HepG2 (cell line): ENCODE results near the gene MACROD2. TPM values are rescaled to one million over a fixed set of nuclear protein-coding genes. Genes with fewer than 3 reads are reported as not detected.

Source experiments
- ATAC-seq: fragments of 200-7000 bp; cut with Tn5 transposase; 3 replicates; pipeline ENCODE4 v1.9.1; 2020; ENCODE audit warnings: mild to moderate bottlenecking, moderate library complexity
- BruUV-seq: library from RNA; stranded (reverse); fragments of 400-500 nt; replicated peaks from 2 replicates; lab custom pipeline; 2021; lab: Mats Ljungman, UMichigan
- CTCF ChIA-PET: fragments of 300-600 bp; formaldehyde crosslinking; extraction: SDS; loops from one replicate; lab custom pipeline; 2021; ENCODE audit warnings: low total read pairs, inconsistent platforms, low intra/inter-chr PET ratio; lab: Yijun Ruan, JAX
- POLR2A ChIA-PET: fragments of 350-600 bp; sonication (Branson Sonifier 250); formaldehyde crosslinking; loops from one replicate; lab custom pipeline; 2020; ENCODE audit warnings: antibody characterized with exemption, inconsistent platforms; lab: Yijun Ruan, JAX
- DNase-seq: peaks from one replicate; pipeline ENCODE4 v3.0.0-alpha.2; 2015; ENCODE audit warnings: low spot score
- FAIRE-seq: peaks from 3 replicates; lab custom pipeline; 2011; peaks lifted over from hg19 to GRCh38; lab: Jason Lieb, UNC
- H2AFZ ChIP-seq: one replicate; pipeline ENCODE4 v1.6.1; 2011; ENCODE audit warnings: low read length, inconsistent platforms
- H3K27ac ChIP-seq: fragments of 300-600 bp; 3 replicates; pipeline ENCODE4 v1.8.0; 2011; ENCODE audit warnings: mixed run types, mild to moderate bottlenecking, mixed read lengths, low read length, inconsistent platforms; ENCODE audit not compliant: insufficient read depth; ENCODE audit errors: extremely low read length
- H3K27me3 ChIP-seq, 2 experiments: fragments of 200-600 bp in 1 of 2; 2 replicates in 1 of 2; 3 replicates in 1 of 2; pipeline versions ENCODE4 v1.6.0 to v1.8.0; 2011; ENCODE audit warnings: low read length in 2 of 2, mild to moderate bottlenecking in 2 of 2, moderate library complexity in 2 of 2, inconsistent platforms in 1 of 2; ENCODE audit not compliant: insufficient read depth in 2 of 2, control insufficient read depth in 1 of 2
- H3K36me3 ChIP-seq, 2 experiments: fragments of 200-600 bp in 1 of 2; replicated peaks in 1 of 2; 2 replicates in 1 of 2; 3 replicates in 1 of 2; pipeline versions ENCODE4 v1.5.1 to v1.8.0; 2011; ENCODE audit warnings: low read length in 2 of 2, inconsistent platforms in 1 of 2; ENCODE audit not compliant: insufficient read depth in 2 of 2, control insufficient read depth in 1 of 2
- H3K4me1 ChIP-seq: 2 replicates; pipeline ENCODE4 v1.5.1; 2012; ENCODE audit warnings: low read length, inconsistent platforms; ENCODE audit not compliant: insufficient read depth
- H3K4me2 ChIP-seq: 2 replicates; pipeline ENCODE4 v1.6.0; 2011; ENCODE audit warnings: low read depth, low read length, inconsistent platforms
- H3K4me3 ChIP-seq, 3 experiments: fragments of 200-600 bp in 1 of 3; sonication (generic), shearing (Covaris generic) in 1 of 3; replicated peaks in 1 of 3; 2 replicates each; pipeline ENCODE4 v1.5.1; 2011 to 2016; ENCODE audit warnings: low read length in 3 of 3, inconsistent platforms in 2 of 3, low read depth in 2 of 3, mild to moderate bottlenecking in 2 of 3, control low read depth in 1 of 3, mixed read lengths in 1 of 3; ENCODE audit not compliant: insufficient read depth in 1 of 3
- H3K79me2 ChIP-seq: one replicate; pipeline ENCODE4 v1.6.1; 2011; ENCODE audit warnings: low read length, inconsistent platforms; ENCODE audit not compliant: insufficient read depth
- H3K9ac ChIP-seq: 2 replicates; pipeline ENCODE4 v1.6.0; 2011; ENCODE audit warnings: mild to moderate bottlenecking, low read depth, low read length, inconsistent platforms; ENCODE audit not compliant: insufficient read depth
- H3K9me3 ChIP-seq: 2 replicates; pipeline ENCODE4 v1.5.1; 2012; ENCODE audit warnings: mild to moderate bottlenecking, low read length
- H4K20me1 ChIP-seq: 2 replicates; pipeline ENCODE4 v1.6.0; 2011; ENCODE audit warnings: inconsistent platforms, mild to moderate bottlenecking, low read length, moderate library complexity; ENCODE audit not compliant: insufficient read depth
- CBFB ChIP-seq: sonication (generic); formaldehyde crosslinking; IDR thresholded peaks from 2 replicates; pipeline ENCODE4 v1.4.0; 2020; ENCODE audit warnings: missing genetic modification reagents
- FOXJ3 ChIP-seq: sonication (generic); formaldehyde crosslinking; IDR thresholded peaks from 2 replicates; pipeline ENCODE4 v1.4.0; 2020; ENCODE audit warnings: missing genetic modification reagents, mild to moderate bottlenecking, borderline replicate concordance
- HIC2 ChIP-seq: sonication (generic); formaldehyde crosslinking; IDR thresholded peaks from 2 replicates; pipeline ENCODE4 v1.9.0; 2022; ENCODE audit warnings: low read depth, missing genetic modification reagents
- JUN ChIP-seq: sonication (generic); formaldehyde crosslinking; IDR thresholded peaks from 2 replicates; pipeline ENCODE4 v1.4.0; 2020; ENCODE audit warnings: mild to moderate bottlenecking, missing genetic modification reagents
- KLF12 ChIP-seq: sonication (generic); formaldehyde crosslinking; IDR thresholded peaks from 2 replicates; pipeline ENCODE4 v1.4.0; 2020; ENCODE audit warnings: missing genetic modification reagents, borderline replicate concordance
- NR3C1 ChIP-seq: sonication (generic); formaldehyde crosslinking; IDR thresholded peaks from 2 replicates; pipeline ENCODE4 v1.4.0; 2020; ENCODE audit warnings: missing genetic modification reagents
- ZNF10 ChIP-seq: sonication (generic); formaldehyde crosslinking; IDR thresholded peaks from 2 replicates; pipeline ENCODE4 v1.4.0; 2020; ENCODE audit warnings: mild to moderate bottlenecking, low read depth, missing genetic modification reagents, borderline replicate concordance
- ZNF251 ChIP-seq: sonication (generic); formaldehyde crosslinking; IDR thresholded peaks from 2 replicates; pipeline ENCODE4 v1.9.0; 2021; ENCODE audit warnings: mild to moderate bottlenecking, missing genetic modification reagents
- ZNF256 ChIP-seq: sonication (generic); formaldehyde crosslinking; conservative IDR thresholded peaks from 2 replicates; pipeline ENCODE4 v1.4.0; 2020; ENCODE audit warnings: missing genetic modification reagents
- ZNF564 ChIP-seq: sonication (generic); formaldehyde crosslinking; IDR thresholded peaks from 2 replicates; pipeline ENCODE4 v1.8.1; 2023; ENCODE audit warnings: mild to moderate bottlenecking, missing genetic modification reagents
- ZNF580 ChIP-seq: IDR thresholded peaks from 2 replicates; pipeline ENCODE4 v1.6.1; 2016; ENCODE audit warnings: low read depth, borderline replicate concordance
- ZNF746 ChIP-seq: sonication (generic); formaldehyde crosslinking; IDR thresholded peaks from 2 replicates; pipeline ENCODE4 v1.8.0; 2022; ENCODE audit warnings: mild to moderate bottlenecking, missing genetic modification reagents
- WGBS: methylation state at CpG from one replicate; pipeline ENCODE4 v1.1.6; 2017; ENCODE audit warnings: low lambda C conversion rate; 5-methylcytosine and 5-hydroxymethylcytosine counted together
- in situ Hi-C: cut with HindIII; loops from 2 replicates; pipeline ENCODE4 v1.10.0; 2017; ENCODE audit warnings: low pct_unique_long_range_greater_than_20kb; ENCODE audit not compliant: extremely low pct_ligation_motif_present
- intact Hi-C: fragments of 100-400 bp; cut with micrococcal nuclease; formaldehyde crosslinking; loops from one replicate; pipeline ENCODE4 v1.10.0; 2022; ENCODE audit not compliant: unreplicated experiment
- polyA plus RNA-seq, 8 experiments: library from polyadenylated mRNA; depleted of rRNA in 3 of 8; stranded (reverse) in 7 of 8; unstranded in 1 of 8; fragments of >200 nt; fragmentation: Illumina TruSeq in 4 of 8; extraction: Trizol in 4 of 8; gene quantifications; 2 replicates each; pipeline versions ENCODE4 v1.2.1 to v1.2.3, GENCODE V29; 2011 to 2016; ENCODE audit warnings: low read depth in 4 of 8, missing spikeins in 1 of 8, mixed read lengths in 1 of 8; ENCODE audit not compliant: insufficient read depth in 1 of 8
- total RNA-seq, 5 experiments: library from RNA; depleted of rRNA; stranded (reverse); fragments of >200 nt; fragmentation: Illumina TruSeq; extraction: Trizol; gene quantifications; 2 replicates each; pipeline ENCODE4 v1.2.3, GENCODE V29; 2016; ENCODE audit warnings: low read depth in 1 of 5
- TF ChIP-seq, protein P1 (sequence below): sonication (generic); formaldehyde crosslinking; IDR thresholded peaks from 2 replicates; pipeline ENCODE4 v1.4.0; 2020; ENCODE audit warnings: low read depth, missing genetic modification reagents
- TF ChIP-seq, protein P2 (sequence below), 2 experiments: IDR thresholded peaks; 2 replicates each; pipeline ENCODE4 v1.6.1; 2011 to 2012; ENCODE audit warnings: low read length in 2 of 2, borderline replicate concordance in 1 of 2, low read depth in 1 of 2, mild to moderate bottlenecking in 1 of 2, moderate library complexity in 1 of 2

Gene MACROD2
- total and polyA plus RNA-seq, 2 of the 13 experiments (the other 11 are each of a cell fraction or from before 2014, with no cell fraction given), result 0.13 to 0.51 TPM

GRCh38 chr20:15339264-15339663, 1343.9 kb downstream of the MACROD2 start:
- H3K4me2 ChIP-seq, result no peak overlapping the region
- no peaks in the 10 kb centered on the region for H3K79me2 ChIP-seq
- BruUV-seq, result no TSS peak
- H3K27ac ChIP-seq, result no peak overlapping the region
- intact Hi-C loops, result no loop called here
- in situ Hi-C loops, result no loop called here
- H2AFZ ChIP-seq, result no peak overlapping the region
- H3K4me1 ChIP-seq, result no peaks in the 10 kb centered on the region
- no peak overlapping the region for H3K9ac ChIP-seq
- 28% methylated on average over 3 of the region's 3 CpGs for WGBS
- FAIRE-seq (no peak), DNase-seq (no peak), ATAC-seq (no peak)
- H3K9me3 ChIP-seq, result peaks cover 84% of the 10 kb centered on the region
- no peaks in the 10 kb centered on the region for H3K27me3 ChIP-seq
- ChIA-PET CTCF (no interaction called here), POLR2A (no interaction called here)
- H3K36me3 ChIP-seq, result no peaks in the 10 kb centered on the region
- no peak overlapping the region for H3K4me3 ChIP-seq
- H4K20me1 ChIP-seq, result no peaks in the 10 kb centered on the region
- TF ChIP-seq ZNF564 (CRISPR knock-in tag), result no peak
- no peak for TF ChIP-seq ZNF746 (CRISPR knock-in tag)
- TF ChIP-seq FOXJ3 (CRISPR knock-in tag), result no peak
- no peak for TF ChIP-seq HIC2 (CRISPR knock-in tag)
- TF ChIP-seq, protein P1, sequence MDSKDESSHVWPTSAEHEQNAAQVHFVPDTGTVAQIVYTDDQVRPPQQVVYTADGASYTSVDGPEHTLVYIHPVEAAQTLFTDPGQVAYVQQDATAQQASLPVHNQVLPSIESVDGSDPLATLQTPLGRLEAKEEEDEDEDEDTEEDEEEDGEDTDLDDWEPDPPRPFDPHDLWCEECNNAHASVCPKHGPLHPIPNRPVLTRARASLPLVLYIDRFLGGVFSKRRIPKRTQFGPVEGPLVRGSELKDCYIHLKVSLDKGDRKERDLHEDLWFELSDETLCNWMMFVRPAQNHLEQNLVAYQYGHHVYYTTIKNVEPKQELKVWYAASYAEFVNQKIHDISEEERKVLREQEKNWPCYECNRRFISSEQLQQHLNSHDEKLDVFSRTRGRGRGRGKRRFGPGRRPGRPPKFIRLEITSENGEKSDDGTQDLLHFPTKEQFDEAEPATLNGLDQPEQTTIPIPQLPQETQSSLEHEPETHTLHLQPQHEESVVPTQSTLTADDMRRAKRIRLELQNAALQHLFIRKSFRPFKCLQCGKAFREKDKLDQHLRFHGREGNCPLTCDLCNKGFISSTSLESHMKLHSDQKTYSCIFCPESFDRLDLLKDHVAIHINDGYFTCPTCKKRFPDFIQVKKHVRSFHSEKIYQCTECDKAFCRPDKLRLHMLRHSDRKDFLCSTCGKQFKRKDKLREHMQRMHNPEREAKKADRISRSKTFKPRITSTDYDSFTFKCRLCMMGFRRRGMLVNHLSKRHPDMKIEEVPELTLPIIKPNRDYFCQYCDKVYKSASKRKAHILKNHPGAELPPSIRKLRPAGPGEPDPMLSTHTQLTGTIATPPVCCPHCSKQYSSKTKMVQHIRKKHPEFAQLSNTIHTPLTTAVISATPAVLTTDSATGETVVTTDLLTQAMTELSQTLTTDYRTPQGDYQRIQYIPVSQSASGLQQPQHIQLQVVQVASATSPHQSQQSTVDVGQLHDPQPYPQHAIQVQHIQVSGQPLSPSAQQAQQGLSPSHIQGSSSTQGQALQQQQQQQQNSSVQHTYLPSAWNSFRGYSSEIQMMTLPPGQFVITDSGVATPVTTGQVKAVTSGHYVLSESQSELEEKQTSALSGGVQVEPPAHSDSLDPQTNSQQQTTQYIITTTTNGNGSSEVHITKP (CRISPR knock-in tag), result no peak
- TF ChIP-seq, protein P2, sequence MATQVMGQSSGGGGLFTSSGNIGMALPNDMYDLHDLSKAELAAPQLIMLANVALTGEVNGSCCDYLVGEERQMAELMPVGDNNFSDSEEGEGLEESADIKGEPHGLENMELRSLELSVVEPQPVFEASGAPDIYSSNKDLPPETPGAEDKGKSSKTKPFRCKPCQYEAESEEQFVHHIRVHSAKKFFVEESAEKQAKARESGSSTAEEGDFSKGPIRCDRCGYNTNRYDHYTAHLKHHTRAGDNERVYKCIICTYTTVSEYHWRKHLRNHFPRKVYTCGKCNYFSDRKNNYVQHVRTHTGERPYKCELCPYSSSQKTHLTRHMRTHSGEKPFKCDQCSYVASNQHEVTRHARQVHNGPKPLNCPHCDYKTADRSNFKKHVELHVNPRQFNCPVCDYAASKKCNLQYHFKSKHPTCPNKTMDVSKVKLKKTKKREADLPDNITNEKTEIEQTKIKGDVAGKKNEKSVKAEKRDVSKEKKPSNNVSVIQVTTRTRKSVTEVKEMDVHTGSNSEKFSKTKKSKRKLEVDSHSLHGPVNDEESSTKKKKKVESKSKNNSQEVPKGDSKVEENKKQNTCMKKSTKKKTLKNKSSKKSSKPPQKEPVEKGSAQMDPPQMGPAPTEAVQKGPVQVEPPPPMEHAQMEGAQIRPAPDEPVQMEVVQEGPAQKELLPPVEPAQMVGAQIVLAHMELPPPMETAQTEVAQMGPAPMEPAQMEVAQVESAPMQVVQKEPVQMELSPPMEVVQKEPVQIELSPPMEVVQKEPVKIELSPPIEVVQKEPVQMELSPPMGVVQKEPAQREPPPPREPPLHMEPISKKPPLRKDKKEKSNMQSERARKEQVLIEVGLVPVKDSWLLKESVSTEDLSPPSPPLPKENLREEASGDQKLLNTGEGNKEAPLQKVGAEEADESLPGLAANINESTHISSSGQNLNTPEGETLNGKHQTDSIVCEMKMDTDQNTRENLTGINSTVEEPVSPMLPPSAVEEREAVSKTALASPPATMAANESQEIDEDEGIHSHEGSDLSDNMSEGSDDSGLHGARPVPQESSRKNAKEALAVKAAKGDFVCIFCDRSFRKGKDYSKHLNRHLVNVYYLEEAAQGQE (IDR thresholded peaks at IDR 0.05; ENCODE audit: borderline replicate concordance in 1 of 2, low read depth in 1 of 2, low read length in 2 of 2), result no peak
- no peak for TF ChIP-seq CBFB (CRISPR knock-in tag)
- TF ChIP-seq ZNF251, result no peak
- TF ChIP-seq ZNF10 (CRISPR knock-in tag), result no peak
- no peak for TF ChIP-seq KLF12 (CRISPR knock-in tag)
- TF ChIP-seq ZNF256, result no peak
- no peak for TF ChIP-seq ZNF580 (CRISPR knock-in tag)
- TF ChIP-seq JUN, result no peak
- TF ChIP-seq NR3C1 (CRISPR knock-in tag), result no peak
